GM19025 (cell line): ENCODE data around the gene MVB12B.

Experiments used
- ATAC-seq: cut with Tn5 transposase; IDR thresholded peaks from one replicate; pipeline ENCODE4 v1.9.1; 2021; ENCODE audit warnings: mild to moderate bottlenecking, low read depth, moderate library complexity; ENCODE audit not compliant: unreplicated experiment

Gene MVB12B

DNA sequence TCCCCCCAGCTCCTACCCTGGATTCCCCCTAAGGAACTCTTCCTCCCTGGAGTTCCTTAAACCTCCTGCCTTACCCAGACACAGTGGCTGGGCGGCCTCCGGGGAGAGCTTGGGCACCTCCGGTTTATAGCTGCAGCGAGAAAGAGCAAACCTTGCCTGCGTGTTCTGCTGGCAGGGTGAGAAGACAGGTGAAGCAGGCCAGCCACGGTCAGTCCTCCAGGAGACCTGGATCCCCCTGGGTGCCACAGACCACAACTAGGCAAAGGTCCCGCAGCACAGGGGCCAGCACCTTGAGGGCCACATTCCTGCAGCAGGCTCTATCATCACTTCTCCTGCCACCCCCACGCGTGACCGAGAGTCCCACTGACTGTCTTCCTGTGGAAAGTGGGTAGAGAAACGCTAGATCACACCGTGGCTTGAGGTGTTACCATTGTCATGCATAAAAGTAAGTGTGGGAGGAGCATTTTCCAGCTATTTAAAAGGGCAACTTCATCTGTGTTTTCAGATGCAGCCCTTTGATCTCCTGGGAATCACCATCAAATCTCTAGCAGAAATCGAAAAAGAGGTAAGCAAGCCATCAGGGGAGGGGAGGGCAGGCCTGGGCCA lies 156.9 kb downstream of the MVB12B start:
- ATAC-seq: no peak

DNA sequence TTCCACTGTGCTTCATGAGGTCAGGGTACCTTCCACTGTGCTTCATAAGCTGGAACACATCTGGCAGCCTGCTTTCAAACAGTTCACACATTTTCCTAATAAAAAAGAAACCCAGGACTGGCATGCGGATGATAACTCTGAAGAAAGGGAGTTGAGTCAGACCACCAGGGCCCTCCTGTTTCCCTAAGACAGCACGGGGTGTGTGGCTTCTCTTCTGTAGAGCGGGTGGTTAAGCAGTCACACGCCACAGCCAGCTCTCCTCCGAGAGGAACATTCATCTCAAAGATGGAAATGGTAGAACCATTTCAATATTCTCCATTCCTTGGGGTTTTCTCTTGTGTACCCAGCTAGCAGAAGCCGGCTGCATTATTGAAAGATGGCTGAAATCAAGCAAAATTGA lies 159.0 kb downstream of the MVB12B start:
- ATAC-seq: no peak

DNA sequence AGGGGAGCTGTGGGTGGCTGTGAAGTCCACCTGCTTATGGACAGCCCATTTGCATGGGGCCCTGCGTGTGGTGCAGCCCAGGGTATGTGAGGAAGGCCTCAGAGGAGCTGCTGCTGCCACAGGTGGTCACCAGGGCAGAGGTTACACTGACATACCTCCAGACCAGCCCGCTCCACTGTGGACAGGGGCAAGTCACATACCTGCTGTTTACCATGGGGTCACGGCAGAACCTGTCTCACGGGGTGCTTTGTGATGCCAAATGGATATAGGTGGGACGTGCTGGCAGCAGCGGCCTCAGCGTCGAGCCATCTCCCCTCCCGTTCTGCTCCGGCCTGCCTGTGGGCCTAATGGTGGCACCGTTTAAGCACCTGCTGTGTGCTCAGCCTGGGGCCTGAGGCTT lies 159.6 kb downstream of the MVB12B start:
- ATAC-seq: no peak

DNA sequence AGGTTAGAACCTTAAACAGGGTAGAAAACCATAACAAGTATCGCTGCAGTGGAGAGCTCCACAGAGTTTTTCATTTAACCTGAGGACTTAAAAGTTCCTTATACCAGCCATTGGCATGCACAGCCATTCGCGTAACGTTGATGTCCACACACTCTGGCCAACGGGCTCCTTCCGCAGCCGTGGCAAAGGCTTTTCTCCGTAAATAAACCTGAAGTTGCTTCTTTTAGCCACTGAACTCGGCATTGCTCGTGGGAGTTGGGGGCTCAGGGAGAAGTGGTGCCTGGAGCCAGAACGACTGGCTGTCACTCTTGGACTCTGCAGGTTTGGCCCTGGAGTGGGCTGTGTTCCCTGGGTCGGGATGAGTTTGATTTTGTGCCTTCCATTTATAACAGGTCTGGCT lies 161.2 kb downstream of the MVB12B start:
- no peak for ATAC-seq

DNA sequence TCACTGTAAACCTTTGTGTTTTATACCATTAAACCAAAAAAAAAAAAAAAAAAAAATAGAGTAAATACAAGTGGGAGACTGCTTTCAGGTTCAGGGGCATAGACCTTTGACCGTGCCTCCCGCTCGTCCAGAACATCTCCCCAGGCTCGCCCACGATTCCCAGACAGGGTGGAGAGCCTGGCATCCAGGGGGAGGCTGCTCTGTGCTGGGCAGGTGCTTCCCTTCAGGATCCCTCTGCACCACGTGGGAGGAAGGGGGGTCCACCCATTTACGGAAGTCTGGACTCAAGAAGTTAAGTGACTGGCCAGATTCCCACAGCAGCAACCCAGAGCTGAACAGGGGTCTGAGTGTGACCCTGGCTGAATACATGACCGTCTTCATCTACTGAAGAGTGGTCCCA lies 161.7 kb downstream of the MVB12B start:
- ATAC-seq: no peak

DNA sequence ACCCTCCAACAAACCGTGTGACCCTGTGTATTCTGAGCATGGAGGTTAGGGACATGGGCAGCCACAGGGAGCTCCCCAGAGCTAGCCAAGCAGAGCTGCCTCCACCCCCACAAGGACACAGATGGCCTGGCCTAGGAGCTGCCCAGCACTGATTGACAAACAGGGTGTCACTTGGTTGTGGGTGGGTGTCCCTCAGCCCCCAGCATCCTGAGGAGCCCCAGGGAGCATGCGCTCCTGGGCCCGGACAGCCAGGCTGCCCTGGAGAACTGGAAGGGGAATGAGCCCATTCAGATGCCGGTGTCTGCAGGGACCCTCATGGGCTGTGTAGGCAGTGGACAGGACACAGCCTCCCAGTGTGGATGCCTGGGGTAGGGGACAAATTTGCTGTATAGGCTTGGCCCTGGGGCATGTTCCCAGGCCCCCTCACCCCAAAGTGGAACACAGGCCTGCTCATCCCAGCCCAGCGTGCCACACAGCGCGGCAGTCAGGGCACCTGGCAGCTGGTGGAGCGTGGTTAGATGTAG lies 162.3 kb downstream of the MVB12B start:
- ATAC-seq: no peak

DNA sequence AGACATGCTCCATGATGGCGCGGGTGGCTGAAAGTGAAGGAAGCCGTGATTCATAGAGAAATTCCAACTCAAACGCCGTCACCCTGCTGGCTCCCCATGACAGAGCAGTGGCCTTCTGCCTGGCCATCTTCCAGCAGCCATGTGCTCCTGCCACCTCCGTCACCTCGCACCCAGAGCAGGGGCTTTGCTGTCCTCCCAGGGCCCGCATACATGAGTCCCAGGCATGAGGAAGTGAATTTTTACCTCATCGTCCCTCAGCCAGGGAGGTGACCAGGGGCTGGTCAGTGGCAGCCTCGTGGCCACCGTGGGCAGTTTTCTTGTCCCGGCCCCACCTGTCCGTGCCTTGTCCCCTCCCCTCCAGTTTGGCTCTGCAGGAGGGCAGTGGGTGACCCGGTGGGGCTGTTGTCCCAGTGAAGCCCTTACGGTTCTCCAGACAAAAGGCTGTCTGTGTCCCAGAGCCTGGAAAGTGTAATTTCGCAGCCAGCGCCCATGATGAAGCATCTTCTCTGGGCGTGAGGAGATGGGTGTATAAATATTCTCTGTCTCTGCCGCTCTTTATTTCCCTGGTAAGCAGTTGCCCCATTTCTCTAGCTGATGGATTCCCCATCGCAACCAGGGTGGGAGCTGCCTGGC lies 163.1 kb downstream of the MVB12B start:
- no peak for ATAC-seq

DNA sequence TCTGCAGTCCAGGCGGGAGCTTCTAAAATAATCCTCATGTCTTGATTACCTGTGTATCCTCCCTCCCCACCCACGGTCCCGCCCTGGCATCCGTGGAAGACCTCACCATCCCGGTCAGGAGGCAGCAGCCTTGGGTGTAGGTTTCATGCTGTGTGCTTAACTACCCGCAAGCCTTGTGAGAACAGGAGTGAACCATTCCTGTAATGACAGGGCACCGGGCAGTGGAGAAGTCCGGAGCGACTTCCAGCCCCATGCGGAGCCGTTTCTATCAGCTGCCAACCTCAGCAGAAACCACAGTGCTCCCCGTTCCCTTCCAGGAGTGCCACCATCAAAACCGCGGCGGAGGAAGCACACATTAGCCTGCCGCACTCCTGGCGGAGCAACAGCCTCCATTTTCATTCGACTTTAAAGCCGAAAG lies 163.6 kb downstream of the MVB12B start:
- ATAC-seq: no peak

DNA sequence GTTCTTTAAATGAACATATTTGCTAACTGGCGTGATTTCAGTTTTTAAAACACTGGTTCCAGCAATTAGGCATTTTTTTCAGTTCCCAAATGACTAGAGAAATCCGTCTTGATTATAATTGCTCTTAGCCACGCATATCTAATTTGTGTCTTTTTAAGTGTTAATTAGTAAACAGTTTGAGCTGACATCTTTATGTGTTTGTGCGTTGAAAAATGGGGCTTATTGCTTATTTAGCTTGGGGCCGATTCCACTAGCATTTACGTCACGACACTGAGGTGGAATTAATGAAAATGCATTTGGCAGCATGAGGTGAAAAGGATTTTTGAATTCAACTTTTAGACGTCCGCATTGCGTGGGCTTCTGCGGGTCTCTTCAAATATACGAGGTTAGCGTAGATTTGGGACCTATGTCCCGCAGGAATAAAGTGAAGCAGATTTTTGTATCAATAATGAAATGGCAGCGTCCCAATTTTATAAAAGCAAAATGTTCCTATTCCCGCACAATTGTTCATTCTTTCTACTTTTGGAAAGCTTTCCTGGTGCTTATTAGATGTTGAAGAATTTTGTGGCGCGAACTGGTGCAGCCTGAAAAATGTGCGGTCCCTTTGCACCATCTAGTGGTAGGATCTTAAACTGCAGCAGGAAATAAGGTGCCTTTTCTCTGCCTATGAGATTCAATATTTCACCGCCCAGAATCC lies 164.4 kb downstream of the MVB12B start:
- no peak for ATAC-seq

DNA sequence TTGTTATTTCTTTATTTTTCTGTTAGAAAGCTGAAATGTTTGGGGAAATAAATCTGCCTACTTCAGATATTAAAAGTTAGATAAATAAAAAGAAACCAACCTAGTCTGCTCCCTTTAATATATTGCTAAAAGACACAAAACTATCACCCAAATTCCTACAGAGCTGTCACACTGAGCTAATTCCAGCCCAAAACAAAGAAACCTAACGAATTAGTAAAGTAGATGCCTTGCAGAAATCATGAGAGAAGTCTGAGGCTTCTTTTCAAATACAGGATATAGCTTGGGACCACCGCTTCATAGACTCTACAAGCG lies 164.9 kb downstream of the MVB12B start:
- ATAC-seq: no peak

DNA sequence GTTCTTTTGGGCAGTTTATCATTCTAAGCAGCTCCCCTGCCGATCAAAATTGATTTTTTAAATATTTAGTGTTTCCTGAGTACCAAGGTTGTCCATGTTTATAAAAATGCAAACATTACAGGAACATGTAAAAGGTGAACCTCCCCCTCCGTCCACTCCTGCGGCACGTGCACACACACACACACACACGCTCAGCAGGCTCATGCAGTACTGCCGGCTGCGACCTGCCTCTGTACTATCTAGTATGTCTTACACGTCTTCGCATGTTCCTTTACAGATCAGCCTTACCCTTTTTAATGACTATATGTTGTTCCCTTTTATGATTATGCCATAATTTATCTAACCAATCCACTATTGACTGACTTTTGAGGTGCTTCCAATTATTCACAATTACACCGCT lies 165.3 kb downstream of the MVB12B start:
- ATAC-seq: no peak

DNA sequence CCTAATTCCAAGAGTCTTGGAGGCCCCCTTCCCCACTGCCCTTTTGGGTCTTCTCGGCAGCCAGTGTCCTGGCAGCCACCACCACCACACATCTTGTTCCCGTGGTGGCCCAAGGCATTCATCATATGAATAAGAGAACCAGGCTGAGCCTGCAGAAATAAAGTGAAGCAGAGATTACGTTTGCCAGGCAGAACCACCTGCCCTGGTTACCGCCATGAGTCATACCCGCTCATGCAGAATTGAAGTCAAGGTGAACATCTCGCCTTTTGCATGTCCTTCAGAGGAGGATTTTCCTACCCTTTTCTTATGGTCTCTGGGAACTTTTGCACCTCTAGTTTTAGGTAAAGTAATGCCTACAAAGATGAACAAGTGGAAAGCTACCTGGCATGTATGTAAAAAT lies 167.6 kb downstream of the MVB12B start:
- no peak for ATAC-seq

DNA sequence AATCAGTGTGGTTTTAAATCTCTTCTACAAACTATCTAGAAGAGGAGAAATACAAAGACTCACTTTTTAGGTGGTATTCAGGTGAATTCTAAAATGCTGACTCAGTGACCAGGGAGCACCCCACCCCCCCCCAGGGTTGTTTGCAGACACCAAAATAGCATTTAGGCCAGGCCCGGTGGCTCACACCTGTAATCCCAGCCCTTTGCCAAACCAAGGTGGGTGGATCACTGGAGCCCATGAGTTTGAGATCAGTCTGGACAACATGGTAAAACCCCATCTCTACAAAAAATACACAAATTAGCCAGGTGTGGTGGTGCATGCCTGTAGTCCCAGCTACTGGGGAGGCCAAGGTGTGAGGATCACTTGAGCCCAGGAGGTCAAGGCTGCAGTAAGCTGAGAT lies 168.1 kb downstream of the MVB12B start:
- ATAC-seq: no peak

DNA sequence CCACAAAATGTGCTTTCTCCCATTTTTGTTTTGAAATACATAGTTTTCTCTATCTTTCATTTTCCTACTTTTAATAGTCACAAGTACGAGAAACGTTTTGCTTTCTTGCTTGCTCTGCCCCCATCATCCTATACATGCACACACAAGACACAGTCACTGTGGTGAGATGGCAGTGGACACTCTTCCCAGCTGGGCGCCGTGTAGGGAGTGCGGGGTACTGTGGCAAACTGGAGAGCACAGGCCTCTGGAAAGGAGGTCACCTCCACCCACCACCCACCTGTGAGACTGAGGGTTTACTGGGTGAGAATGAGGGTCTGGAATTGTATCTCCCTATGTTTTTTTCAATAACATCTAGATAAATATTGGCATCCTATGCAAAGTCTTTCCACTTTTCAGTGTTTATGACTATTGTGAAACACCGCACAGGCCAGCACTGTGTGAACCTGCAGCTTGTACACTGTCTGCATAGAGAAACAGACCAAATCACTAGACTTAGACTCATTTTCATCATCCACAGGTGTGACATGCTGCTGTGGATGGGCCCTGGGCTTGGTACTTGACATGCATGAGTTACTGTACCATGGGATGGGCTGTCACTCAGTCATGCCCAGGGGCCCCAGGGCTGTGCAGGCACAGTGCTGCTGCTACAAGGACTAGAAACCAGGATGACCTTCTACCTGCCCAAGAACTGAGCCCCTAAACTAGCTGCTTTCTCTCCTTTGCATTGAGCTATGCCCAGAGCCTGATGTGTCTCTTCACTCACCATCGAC lies 169.0 kb downstream of the MVB12B start:
- no peak for ATAC-seq

DNA sequence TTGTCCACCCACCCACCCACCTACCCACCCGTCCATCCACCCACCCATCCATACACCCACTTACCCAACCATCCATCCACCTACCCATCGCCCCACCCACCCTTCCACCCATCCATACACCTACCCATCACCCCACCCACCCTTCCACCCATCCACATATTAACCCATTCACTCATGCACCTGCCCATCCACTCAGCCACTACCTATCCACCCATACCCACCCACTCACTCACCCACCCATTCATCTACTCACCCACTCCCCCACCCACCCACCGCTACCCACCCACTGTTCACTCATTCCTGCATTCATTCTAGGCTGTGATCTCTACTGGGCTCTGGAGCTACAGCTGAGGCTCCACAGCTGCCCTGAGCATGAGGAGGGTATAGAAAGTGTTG lies 169.6 kb downstream of the MVB12B start:
- ATAC-seq: no peak

DNA sequence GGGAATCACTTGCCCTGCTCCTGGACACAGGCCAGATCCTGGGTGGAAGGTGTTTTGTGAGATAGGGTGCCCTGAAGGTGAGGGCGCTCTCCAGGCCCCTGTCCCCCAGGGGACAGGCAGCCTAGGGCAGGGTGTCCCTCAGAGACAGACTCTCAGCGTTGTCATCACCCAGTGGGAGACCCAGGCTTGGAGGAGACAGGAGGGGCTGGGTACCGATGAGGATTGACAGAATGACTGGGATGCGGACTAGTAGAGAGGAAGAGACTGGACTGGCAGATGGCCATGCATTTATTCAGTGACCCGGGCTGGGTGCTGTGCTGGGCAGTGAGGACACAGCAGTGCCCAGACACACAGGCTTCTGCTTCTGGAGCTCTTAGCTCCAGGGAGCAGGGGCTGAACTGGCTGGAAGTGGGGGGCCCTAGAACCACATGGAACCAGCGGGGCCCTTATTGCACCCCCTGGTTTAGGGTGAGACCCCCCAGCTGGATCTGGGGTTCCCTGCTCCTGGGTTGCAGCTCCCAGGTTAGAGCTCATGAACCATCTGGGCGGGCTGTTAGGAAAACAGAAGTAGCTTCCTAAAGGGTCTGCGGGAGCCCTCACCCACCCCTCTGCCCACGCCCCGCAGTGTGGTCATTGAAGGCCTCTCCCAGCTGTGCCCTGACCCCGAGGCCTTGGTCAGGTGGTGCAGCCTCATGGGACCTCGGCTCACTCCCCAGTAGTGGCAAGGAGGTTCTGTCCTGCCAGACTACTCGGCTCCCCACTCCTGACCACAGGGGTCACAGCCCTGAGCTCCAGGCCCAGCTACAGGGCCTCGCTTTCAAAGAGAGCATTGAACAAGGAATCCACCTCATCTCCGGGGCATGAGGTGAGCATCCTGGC lies 170.4 kb downstream of the MVB12B start:
- no peak for ATAC-seq

DNA sequence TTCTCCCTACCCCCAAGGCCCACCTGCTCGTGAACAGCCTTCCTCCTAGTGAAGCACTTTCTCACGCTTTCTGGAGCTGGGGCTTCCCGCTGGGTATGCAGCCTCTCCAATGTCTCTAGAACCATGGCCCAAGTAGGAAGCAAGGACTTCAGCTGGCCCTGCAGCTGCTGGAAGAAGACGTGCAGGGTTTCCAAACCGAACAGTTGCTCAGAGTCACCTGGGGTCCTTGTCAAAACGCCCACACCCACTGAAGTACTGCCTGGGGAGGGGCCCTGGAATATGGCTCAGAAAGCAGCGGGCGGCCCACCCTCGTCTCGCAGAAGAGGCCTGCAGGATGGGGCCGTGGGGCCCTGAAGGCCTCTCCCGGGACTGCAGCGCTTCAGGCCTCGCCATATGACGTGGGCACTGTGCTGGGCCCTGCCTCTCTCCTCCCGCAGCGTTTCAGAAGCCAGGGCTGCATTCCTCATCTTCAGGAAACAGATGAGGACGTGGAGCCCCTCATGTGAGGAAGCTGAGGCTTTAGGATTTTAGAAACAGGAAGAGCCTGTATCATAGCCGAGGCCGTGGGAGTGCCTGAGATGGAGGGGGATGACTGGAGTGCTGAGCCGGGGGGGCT lies 171.1 kb downstream of the MVB12B start:
- ATAC-seq: no peak

DNA sequence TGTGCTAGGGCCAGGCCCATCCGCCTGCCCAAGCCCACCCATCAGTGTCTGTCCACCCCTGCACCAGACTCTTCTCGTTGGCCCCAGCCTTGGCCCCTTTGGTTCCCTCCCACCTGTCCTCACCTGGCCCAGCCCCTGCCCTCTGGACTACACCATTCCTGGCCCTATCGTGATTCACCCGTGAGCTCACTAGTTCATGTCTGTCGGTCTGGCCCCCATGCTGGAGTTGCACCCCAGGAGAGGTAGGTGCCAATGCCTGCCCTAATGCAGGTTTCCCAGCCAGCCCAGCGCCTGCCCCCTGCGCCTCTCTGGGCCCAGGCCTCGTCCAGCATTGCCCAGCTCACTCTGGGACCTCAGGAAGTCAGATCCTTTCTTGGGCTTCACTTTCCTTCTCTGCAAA lies 171.7 kb downstream of the MVB12B start:
- ATAC-seq: no peak

DNA sequence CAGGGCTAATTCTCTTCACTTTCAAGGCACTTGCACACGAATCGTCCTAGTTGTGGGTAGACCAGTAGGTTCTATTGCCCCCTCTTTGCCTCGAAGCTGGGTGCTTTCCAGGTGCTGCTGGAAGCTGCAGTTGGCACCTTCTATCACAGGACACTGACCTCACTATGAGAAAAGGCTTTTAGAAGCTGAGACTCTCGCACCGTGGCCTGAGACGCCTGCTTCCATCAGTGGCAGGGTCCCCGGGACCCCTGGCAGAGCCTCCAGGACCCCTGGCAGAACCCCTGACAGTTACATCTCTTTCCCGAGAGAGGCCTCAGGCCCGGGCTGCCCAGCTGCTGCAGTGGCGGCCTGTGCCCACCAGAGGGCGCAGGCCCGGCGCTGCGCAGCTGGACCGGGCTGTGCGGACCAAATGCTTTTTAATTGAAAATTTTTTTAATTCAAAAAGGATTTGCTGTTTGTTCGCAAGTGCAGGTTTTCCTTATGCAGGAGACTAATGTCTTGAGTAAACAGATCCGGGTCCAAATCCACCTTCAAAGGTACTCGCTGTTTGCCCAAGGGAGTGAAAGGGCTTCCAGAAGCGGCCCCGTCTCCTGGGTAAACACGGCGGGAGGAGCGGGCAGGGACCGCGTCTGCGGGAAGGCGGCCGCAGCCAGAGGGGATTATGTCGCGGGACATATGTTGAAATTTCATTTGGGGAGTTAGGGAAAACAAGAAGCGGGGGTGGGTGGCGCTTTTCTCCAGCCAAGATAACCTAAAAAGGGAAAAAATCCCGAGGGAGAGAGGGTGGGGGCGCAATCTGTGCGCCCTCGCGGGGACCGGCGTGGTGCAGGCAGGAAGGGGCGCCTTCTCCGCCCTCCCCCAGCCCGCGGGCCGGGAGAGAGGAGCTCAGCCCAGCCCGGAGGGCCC lies 172.6 kb downstream of the MVB12B start:
- no peak for ATAC-seq
